Pancreas (tissue), 10 donors: ENCODE results near the gene TMOD1. TPM values are rescaled to one million over a fixed set of nuclear protein-coding genes. Genes with fewer than 3 reads are reported as not detected.
A peak's percentile ranks its signal among the peaks of the same experiment; 100 is the strongest.

Source experiments
- ATAC-seq, 4 donors: fragments of 200-7000 bp; cut with Tn5 transposase; one replicate each; pipeline versions ENCODE4 v1.8.0 to v1.9.1; 2020; ENCODE audit warnings: mild to moderate bottlenecking in 4 of 4, moderate library complexity in 4 of 4
- DNase-seq, 6 donors: peaks; one replicate each; pipeline ENCODE4 v3.0.0-alpha.2; 2020
- FAIRE-seq: peaks from 2 replicates; lab custom pipeline; 2012; peaks lifted over from hg19 to GRCh38; lab: Jason Lieb, UNC
- H3K27ac ChIP-seq, 4 donors: fragments of 200-600 bp; sonication (generic); 1 replicate in 3 of 4; 2 replicates in 1 of 4; pipeline versions ENCODE4 v1.5.0 to v1.8.0; 2020
- H3K27me3 ChIP-seq, 4 donors: fragments of 200-600 bp; one replicate each; pipeline ENCODE4 v1.8.0; 2021
- H3K36me3 ChIP-seq, 3 donors: fragments of 200-600 bp; sonication (generic) in 1 of 3; one replicate each; pipeline versions ENCODE4 v1.5.0 to v1.8.0; 2020 to 2021
- H3K4me1 ChIP-seq, 3 donors: fragments of 200-600 bp; one replicate each; pipeline ENCODE4 v1.8.0; 2021
- H3K4me3 ChIP-seq, 4 donors: fragments of 200-600 bp; sonication (generic) in 2 of 4; one replicate each; pipeline versions ENCODE4 v1.5.0 to v1.8.0; 2020 to 2021
- H3K9me3 ChIP-seq, 4 donors: fragments of 200-600 bp; one replicate each; pipeline ENCODE4 v1.8.0; 2021
- WGBS, 2 donors: extraction: QIAGEN DNeasy Blood & Tissue Kit; methylation state at CpG; one replicate each; pipeline ENCODE4 v1.1.7; 2013; 5-methylcytosine and 5-hydroxymethylcytosine counted together
- intact Hi-C, 3 donors: fragments of 100-400 bp; cut with DNase I; formaldehyde crosslinking; loops; one replicate each; pipeline versions ENCODE4 v1.11.1 to v1.14.2; 2022
- polyA plus RNA-seq, 2 donors: library from polyadenylated mRNA; stranded (reverse); fragments of 200-250 nt; gene quantifications; one replicate each; pipeline ENCODE4 v1.2.3, GENCODE V29; 2013
- total RNA-seq, 6 donors: library from RNA; stranded (reverse); fragmentation: NEBNext Ultra II Directional in 4 of 6; extraction: Animal tissue kit (Norgen Biotek cat#: 25700) in 4 of 6; gene quantifications; one replicate each; pipeline versions ENCODE4 v1.2.1 to v1.2.4, GENCODE V29; 2021 to 2023
- TF ChIP-seq, protein P1 (sequence below), 4 donors: fragments of 200-600 bp; sonication (generic) in 3 of 4; IDR thresholded peaks; one replicate each; pipeline versions ENCODE4 v1.5.0 to v1.8.0; 2021; ENCODE audit warnings: antibody characterized with exemption in 4 of 4
- donor health status: healthy with polysubstance abuse.
- donor health status: DM: no; HTN: no; CAD: no; lungs with moderate emphysema.
- donor health status: DM: no; HTN: no; CAD: no.
- donor health status: control.
- donor health status: control.
- donor health status: Bipolar disorder and iron deficiency.
- donor health status: DM: yes; HTN: yes; CAD: no.
- donor health status: DM: no; HTN: no; CAD: no.
- donor health status: DM: no; HTN: no; CAD: no.
- donor health status: DM: yes; HTN: yes; CAD: no.

TMOD1 gene
- total and polyA plus RNA-seq, 8 donors, result 8.4 to 28.7 (median 12.3) TPM

DNA sequence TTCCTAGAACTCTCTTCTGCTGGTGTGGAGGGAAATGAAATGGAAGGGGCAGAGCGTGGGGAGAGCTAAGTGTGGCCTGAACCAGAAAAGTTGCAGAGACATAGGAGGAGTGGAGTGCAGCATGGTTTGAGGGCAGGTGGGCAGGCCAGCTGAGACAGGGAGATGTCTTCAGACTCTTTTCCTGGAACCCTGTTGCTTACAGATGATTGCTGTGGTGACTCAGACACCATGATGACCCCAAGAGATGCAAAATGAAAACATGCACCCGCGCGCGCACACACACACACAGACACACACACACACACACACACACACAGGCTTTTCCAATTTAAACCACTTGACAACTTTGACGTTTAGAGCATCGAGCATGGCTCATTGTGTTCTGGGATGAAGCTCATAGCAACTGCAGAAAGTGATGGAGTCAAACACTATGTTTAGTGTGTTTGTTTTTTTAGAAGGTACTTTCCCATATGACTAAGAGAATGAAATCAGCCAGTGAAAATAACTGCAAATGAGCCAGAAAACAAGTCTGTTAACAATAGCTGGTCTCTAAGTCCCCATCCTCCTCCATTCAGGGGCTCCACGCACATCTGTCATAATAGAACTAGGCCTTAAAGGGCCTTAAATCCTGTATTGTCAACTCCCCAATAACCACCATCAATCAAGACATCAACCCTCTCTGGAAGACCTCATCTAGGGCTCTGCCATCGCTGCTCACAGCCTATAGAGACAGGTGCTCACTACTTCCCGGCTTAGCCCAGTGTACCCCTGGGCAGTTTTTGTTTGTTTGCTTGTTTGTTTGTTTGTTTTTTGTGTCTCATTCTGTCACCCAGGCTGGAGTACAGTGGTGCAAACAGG, 9.6 kb downstream of the TMOD1 start:
- no peaks in the 10 kb centered on the region for H3K36me3 ChIP-seq
- DNase-seq (no peak), FAIRE-seq (no peak), ATAC-seq (peak in 3 of 4 donors; percentile 50 to 80 (median 73))
- no peaks in the 10 kb centered on the region for H3K27me3 ChIP-seq
- peak overlapping the region in 1 of 4 donors; percentile 58 for H3K27ac ChIP-seq
- TF ChIP-seq, protein P1, sequence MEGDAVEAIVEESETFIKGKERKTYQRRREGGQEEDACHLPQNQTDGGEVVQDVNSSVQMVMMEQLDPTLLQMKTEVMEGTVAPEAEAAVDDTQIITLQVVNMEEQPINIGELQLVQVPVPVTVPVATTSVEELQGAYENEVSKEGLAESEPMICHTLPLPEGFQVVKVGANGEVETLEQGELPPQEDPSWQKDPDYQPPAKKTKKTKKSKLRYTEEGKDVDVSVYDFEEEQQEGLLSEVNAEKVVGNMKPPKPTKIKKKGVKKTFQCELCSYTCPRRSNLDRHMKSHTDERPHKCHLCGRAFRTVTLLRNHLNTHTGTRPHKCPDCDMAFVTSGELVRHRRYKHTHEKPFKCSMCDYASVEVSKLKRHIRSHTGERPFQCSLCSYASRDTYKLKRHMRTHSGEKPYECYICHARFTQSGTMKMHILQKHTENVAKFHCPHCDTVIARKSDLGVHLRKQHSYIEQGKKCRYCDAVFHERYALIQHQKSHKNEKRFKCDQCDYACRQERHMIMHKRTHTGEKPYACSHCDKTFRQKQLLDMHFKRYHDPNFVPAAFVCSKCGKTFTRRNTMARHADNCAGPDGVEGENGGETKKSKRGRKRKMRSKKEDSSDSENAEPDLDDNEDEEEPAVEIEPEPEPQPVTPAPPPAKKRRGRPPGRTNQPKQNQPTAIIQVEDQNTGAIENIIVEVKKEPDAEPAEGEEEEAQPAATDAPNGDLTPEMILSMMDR (IDR thresholded peaks at IDR 0.05), result no peak
- H3K4me3 ChIP-seq, result no peak overlapping the region
- H3K4me1 ChIP-seq, result peaks cover 0 to 5% (median 0%) of the 10 kb centered on the region in 3 donors
- no peaks in the 10 kb centered on the region for H3K9me3 ChIP-seq
- intact Hi-C loops, result no loop called here
- 80 to 89% methylated on average over 10 of the region's 10 CpGs for WGBS, 2 donors

DNA sequence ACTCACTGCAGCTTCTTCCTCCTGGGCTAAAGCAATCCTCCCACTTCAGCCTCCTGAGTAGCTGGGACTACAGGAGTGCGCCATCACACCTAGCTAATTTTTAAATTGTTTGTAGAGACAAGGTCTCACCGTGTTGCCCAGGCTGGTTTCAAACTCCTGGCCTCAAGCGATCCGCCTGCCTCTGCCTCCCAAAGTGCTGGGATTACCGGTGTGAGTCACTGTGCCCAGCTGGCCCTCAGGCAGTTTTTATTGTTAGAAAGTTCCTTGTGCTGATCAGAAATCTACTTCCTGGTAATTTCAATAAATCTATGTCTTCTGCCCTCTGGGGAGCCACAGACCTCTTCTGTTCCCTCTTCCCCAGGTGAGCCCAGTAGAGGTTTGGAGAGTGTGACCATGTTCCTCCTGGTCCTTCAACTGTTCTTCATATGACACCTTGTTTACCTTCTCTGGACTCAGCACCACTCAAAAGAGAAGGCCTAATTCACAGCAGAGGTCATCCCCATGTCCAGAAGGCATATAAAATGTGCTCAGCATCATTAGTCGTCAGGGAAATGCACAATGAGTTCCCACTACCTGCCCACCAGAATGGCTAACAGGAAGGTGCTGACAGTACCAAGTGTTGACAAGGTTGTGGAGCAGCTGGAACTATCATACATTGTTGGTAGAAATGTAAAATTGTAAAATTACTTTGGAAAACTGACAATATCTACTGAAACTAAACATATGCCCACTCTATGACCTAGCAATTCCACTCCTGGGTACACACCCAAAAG, 10.4 kb downstream of the TMOD1 start:
- no peak overlapping the region for H3K4me3 ChIP-seq
- no peaks in the 10 kb centered on the region for H3K27me3 ChIP-seq
- DNase-seq, result no peak
- 84 to 86% methylated on average over 6 of the region's 6 CpGs for WGBS, 2 donors
- intact Hi-C loops, result no loop called here
- peak in 2 of 4 donors; percentile 43 to 52 for ATAC-seq
- TF ChIP-seq, protein P1 (IDR thresholded peaks at IDR 0.05), result no peak
- peaks cover 0 to 5% (median 0%) of the 10 kb centered on the region in 3 donors for H3K4me1 ChIP-seq
- H3K36me3 ChIP-seq, result no peaks in the 10 kb centered on the region
- no peak for FAIRE-seq
- H3K9me3 ChIP-seq, result no peaks in the 10 kb centered on the region
- peak overlapping the region in 1 of 4 donors; percentile 58 for H3K27ac ChIP-seq

DNA sequence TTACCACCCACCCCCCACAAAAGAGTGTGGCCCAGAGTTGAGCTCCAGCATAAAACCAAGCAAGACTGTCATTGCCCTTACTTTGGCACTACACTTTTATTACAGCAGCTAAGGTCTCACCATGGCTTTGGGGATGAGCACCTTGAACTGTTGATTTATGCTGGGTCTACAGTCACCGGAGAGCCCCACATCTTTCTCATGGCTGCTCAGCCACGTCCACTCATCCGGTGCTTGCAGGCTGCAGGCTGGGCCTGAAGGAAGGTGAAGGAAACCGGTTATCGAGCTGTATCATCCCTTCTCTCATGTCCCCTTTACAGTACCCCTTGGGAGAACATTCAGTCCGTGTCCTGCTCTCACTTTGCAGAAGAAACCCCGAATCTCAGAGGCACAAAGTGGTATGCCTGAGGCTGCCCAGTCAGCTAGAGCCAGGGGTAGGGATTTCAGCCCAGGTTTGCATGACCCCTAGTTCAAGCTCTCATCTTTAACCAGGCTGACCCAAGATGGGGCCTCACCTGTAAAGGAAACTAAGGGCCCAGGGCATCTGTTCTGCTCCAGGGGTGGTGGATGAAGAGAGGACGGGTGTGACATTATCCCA, 11.6 kb downstream of the TMOD1 start:
- H3K27ac ChIP-seq, result no peak overlapping the region
- no peaks in the 10 kb centered on the region for H3K27me3 ChIP-seq
- H3K9me3 ChIP-seq, result no peaks in the 10 kb centered on the region
- intact Hi-C loops, result no loop called here
- peaks cover 0 to 5% (median 0%) of the 10 kb centered on the region in 3 donors for H3K4me1 ChIP-seq
- no peaks in the 10 kb centered on the region for H3K36me3 ChIP-seq
- ATAC-seq, result no peak
- no peak overlapping the region for H3K4me3 ChIP-seq
- no peak for FAIRE-seq
- TF ChIP-seq, protein P1 (IDR thresholded peaks at IDR 0.05), result no peak
- no peak for DNase-seq
- 83 to 84% methylated on average over 8 of the region's 8 CpGs for WGBS, 2 donors

DNA sequence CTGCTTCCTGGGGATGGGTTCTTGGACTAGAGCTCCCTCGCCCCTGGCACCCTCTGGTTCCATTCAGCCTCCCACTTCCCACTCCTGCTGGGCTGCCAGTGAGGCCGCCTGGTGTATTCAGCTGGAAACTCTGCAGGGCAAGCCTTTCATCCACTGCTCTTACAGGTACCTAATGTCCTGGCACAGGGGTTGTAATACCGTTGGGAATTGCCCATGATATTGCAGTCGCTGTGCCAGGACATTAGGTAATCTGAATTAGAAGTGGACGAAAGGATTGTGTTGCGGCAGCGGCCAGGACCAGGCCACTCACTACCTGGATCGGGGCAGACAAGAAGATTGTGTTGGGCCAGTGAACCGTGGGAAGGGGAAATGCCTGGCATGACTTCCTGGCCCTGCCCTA, 13.1 kb downstream of the TMOD1 start:
- Histone ChIP-seq H3K9me3 (no peaks in the 10 kb centered on the region), H3K4me3 (no peak overlapping the region), H3K27ac (no peak overlapping the region), H3K36me3 (no peaks in the 10 kb centered on the region), H3K4me1 (peaks cover 0 to 9% (median 0%) of the 10 kb centered on the region in 3 donors), H3K27me3 (no peaks in the 10 kb centered on the region)
- ATAC-seq (peak in 1 of 4 donors; percentile 45), DNase-seq (no peak), FAIRE-seq (no peak)
- intact Hi-C loops, result no loop called here
- 84 to 90% methylated on average over 9 of the region's 9 CpGs for WGBS, 2 donors
- TF ChIP-seq, protein P1 (IDR thresholded peaks at IDR 0.05), result no peak
